ENCODE measurements around the gene SUV39H1.

The SUV39H1 gene

GRCh38 chrX:48721916-48722315 is 25.4 kb downstream of the SUV39H1 start:
- Histone ChIP-seq H3K79me2 (ENCODE audit: insufficient read depth, low read depth) (no peaks in the 10 kb centered on the region), H3K36me3 (ENCODE audit: insufficient read depth) (no peaks in the 10 kb centered on the region), H2AFZ (ENCODE audit: low read depth) (no peak overlapping the region), H4K20me1 (ENCODE audit: insufficient read depth) (no peaks in the 10 kb centered on the region), H3K9ac (no peak overlapping the region), H3K4me2 (no peak overlapping the region), H3K4me3 (IDR thresholded peaks at IDR 0.05; ENCODE audit: insufficient read depth, low read depth, low read length) (no peak overlapping the region), H3K4me1 (ENCODE audit: low read depth, poor library complexity, severe bottlenecking) (no peaks in the 10 kb centered on the region), H3K27me3 (ENCODE audit: insufficient read depth, low read depth) (no peaks in the 10 kb centered on the region), H3K27ac (no peak overlapping the region)
- no peak for TF ChIP-seq CTCF (conservative IDR thresholded peaks at IDR 0.05; ENCODE audit: low read depth, low read length)

- no peaks in the 10 kb centered on the region for H3K4me1 ChIP-seq (ENCODE audit: low read depth, poor library complexity, severe bottlenecking)
- no peaks in the 10 kb centered on the region for H3K27me3 ChIP-seq (ENCODE audit: insufficient read depth, low read depth)
- no peaks in the 10 kb centered on the region for H4K20me1 ChIP-seq (ENCODE audit: insufficient read depth)
- H3K9ac ChIP-seq, result no peak overlapping the region
- no peaks in the 10 kb centered on the region for H3K36me3 ChIP-seq (ENCODE audit: insufficient read depth)
- H3K4me2 ChIP-seq, result no peak overlapping the region
- H2AFZ ChIP-seq (ENCODE audit: low read depth), result no peak overlapping the region
- no peak overlapping the region for H3K4me3 ChIP-seq (IDR thresholded peaks at IDR 0.05; ENCODE audit: insufficient read depth, low read depth, low read length)
- no peaks in the 10 kb centered on the region for H3K79me2 ChIP-seq (ENCODE audit: insufficient read depth, low read depth)
- H3K27ac ChIP-seq, result no peak overlapping the region
- no peak for TF ChIP-seq CTCF (conservative IDR thresholded peaks at IDR 0.05; ENCODE audit: low read depth, low read length)
These were observed 30.1 kb downstream of the SUV39H1 start for GRCh38 chrX:48726596-48726995.

GRCh38 chrX:48728653-48729052 is 32.1 kb downstream of the SUV39H1 start:
- H3K4me3 ChIP-seq (IDR thresholded peaks at IDR 0.05; ENCODE audit: insufficient read depth, low read depth, low read length), result no peak overlapping the region
- no peak overlapping the region for H3K9ac ChIP-seq
- no peaks in the 10 kb centered on the region for H3K27me3 ChIP-seq (ENCODE audit: insufficient read depth, low read depth)
- no peak for TF ChIP-seq CTCF (conservative IDR thresholded peaks at IDR 0.05; ENCODE audit: low read depth, low read length)
- H3K79me2 ChIP-seq (ENCODE audit: insufficient read depth, low read depth), result no peaks in the 10 kb centered on the region
- no peak overlapping the region for H3K27ac ChIP-seq
- H4K20me1 ChIP-seq (ENCODE audit: insufficient read depth), result no peaks in the 10 kb centered on the region
- no peaks in the 10 kb centered on the region for H3K36me3 ChIP-seq (ENCODE audit: insufficient read depth)
- H2AFZ ChIP-seq (ENCODE audit: low read depth), result no peak overlapping the region
- no peaks in the 10 kb centered on the region for H3K4me1 ChIP-seq (ENCODE audit: low read depth, poor library complexity, severe bottlenecking)
- H3K4me2 ChIP-seq, result no peak overlapping the region

GRCh38 chrX:48736303-48736702 is 39.8 kb downstream of the SUV39H1 start:
- peak overlapping the region; percentile 85 for H2AFZ ChIP-seq (ENCODE audit: low read depth)
- H3K27me3 ChIP-seq (ENCODE audit: insufficient read depth, low read depth), result no peaks in the 10 kb centered on the region
- no peaks in the 10 kb centered on the region for H3K4me1 ChIP-seq (ENCODE audit: low read depth, poor library complexity, severe bottlenecking)
- no peaks in the 10 kb centered on the region for H3K79me2 ChIP-seq (ENCODE audit: insufficient read depth, low read depth)
- no peak overlapping the region for H3K9ac ChIP-seq
- H3K27ac ChIP-seq, result no peak overlapping the region
- no peak for TF ChIP-seq CTCF (conservative IDR thresholded peaks at IDR 0.05; ENCODE audit: low read depth, low read length)
- H3K36me3 ChIP-seq (ENCODE audit: insufficient read depth), result no peaks in the 10 kb centered on the region
- no peaks in the 10 kb centered on the region for H4K20me1 ChIP-seq (ENCODE audit: insufficient read depth)
- H3K4me3 ChIP-seq (IDR thresholded peaks at IDR 0.05; ENCODE audit: insufficient read depth, low read depth, low read length), result no peak overlapping the region
- H3K4me2 ChIP-seq, result peak overlapping the region; percentile 53; the same call in 1 of the 2 replicates

- H3K36me3 ChIP-seq (ENCODE audit: insufficient read depth), result no peaks in the 10 kb centered on the region
- H3K27ac ChIP-seq, result no peak overlapping the region
- H3K4me2 ChIP-seq, result peak overlapping the region; percentile 53; the same call in 1 of the 2 replicates
- no peaks in the 10 kb centered on the region for H3K4me1 ChIP-seq (ENCODE audit: low read depth, poor library complexity, severe bottlenecking)
- H4K20me1 ChIP-seq (ENCODE audit: insufficient read depth), result no peaks in the 10 kb centered on the region
- H2AFZ ChIP-seq (ENCODE audit: low read depth), result peak overlapping the region; percentile 85
- no peaks in the 10 kb centered on the region for H3K79me2 ChIP-seq (ENCODE audit: insufficient read depth, low read depth)
- no peak overlapping the region for H3K9ac ChIP-seq
- TF ChIP-seq CTCF (conservative IDR thresholded peaks at IDR 0.05; ENCODE audit: low read depth, low read length), result no peak
- no peak overlapping the region for H3K4me3 ChIP-seq (IDR thresholded peaks at IDR 0.05; ENCODE audit: insufficient read depth, low read depth, low read length)
- H3K27me3 ChIP-seq (ENCODE audit: insufficient read depth, low read depth), result no peaks in the 10 kb centered on the region
These were observed 40.3 kb downstream of the SUV39H1 start for GRCh38 chrX:48736878-48737212.
